ACC112 (cell line): ENCODE measurements around the gene KRTAP21-3.
"Not testable (repeated sequence)": the region's sequence is repeated elsewhere in the genome, so short reads cannot be mapped to it uniquely, and the experiment has no call there.

Experiments used
- H2AFZ ChIP-seq: fragments of 200-600 bp; sonication (generic); one replicate; pipeline ENCODE4 v1.6.0; 2017; ENCODE audit warnings: antibody characterized with exemption, low read length; ENCODE audit not compliant: unreplicated experiment
- H3K27ac ChIP-seq: fragments of 200-600 bp; sonication (generic); 2 replicates; pipeline ENCODE4 v1.5.1; 2014; ENCODE audit warnings: low read depth, mild to moderate bottlenecking, antibody characterized with exemption, low read length, moderate library complexity
- H3K27me3 ChIP-seq: fragments of 200-600 bp; sonication (generic); 2 replicates; pipeline ENCODE4 v1.6.1; 2014; ENCODE audit warnings: mild to moderate bottlenecking, antibody characterized with exemption, low read length, moderate library complexity, mixed read lengths; ENCODE audit not compliant: insufficient read depth
- H3K36me3 ChIP-seq: fragments of 200-600 bp; sonication (generic); 2 replicates; pipeline ENCODE4 v1.6.1; 2016; ENCODE audit warnings: mild to moderate bottlenecking, antibody characterized with exemption, low read length, moderate library complexity, mixed read lengths; ENCODE audit not compliant: insufficient read depth
- H3K4me1 ChIP-seq: fragments of 200-600 bp; sonication (generic); one replicate; pipeline ENCODE4 v1.6.1; 2016; ENCODE audit warnings: low read length, mixed read lengths; ENCODE audit not compliant: insufficient read depth, unreplicated experiment, control insufficient read depth
- H3K4me3 ChIP-seq: fragments of 200-600 bp; sonication (generic); 2 replicates; pipeline ENCODE4 v1.5.1; 2014; ENCODE audit warnings: mild to moderate bottlenecking, low read depth, low read length
- H3K79me2 ChIP-seq: fragments of 200-600 bp; sonication (generic); one replicate; pipeline ENCODE4 v1.6.0; 2016; ENCODE audit warnings: low read length; ENCODE audit not compliant: control insufficient read depth, unreplicated experiment, insufficient read depth

Gene KRTAP21-3, protein sequence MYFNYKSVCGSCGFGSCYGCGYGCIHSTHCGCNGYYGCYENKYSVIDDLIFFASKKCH

GRCh38 chr21:30718239-30718909 is at the start of gene KRTAP21-3:
Gene KRTAP21-3 (minus strand): TSS chr21:30718777. CDS start chr21:30718759, 18 bp downstream.
- Histone ChIP-seq H3K27me3 (no peaks in the 10 kb centered on the region), H3K4me1 (no peaks in the 10 kb centered on the region), H3K79me2 (no peaks in the 10 kb centered on the region), H3K36me3 (no peaks in the 10 kb centered on the region), H2AFZ (no peak within 1 kb of the TSS), H3K4me3 (no peak within 1 kb of the TSS), H3K27ac (no peak within 1 kb of the TSS)

DNA sequence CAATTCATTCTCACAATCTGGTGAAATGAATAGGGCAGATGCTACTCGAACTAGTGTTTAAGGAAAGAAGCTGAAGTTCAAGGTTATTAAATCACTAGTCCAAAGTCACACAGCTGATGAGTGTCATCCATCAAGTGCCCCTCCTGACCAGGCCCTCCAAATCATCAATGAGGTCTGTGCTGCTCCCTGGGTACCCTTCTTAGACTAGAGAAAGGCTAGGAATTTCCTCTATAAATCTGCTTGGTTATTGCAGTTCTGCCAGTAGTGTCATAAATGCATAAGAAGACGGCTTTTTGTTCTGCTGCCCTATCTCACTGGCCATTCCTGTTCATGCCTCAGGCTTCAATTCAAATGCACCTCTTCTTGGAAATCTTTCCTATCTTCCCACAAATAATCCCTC is 42.2 kb upstream of the KRTAP21-3 start:
- Histone ChIP-seq H3K36me3 (no peaks in the 10 kb centered on the region), H2AFZ (no peak overlapping the region), H3K27ac (no peak overlapping the region), H3K27me3 (no peaks in the 10 kb centered on the region), H3K79me2 (no peaks in the 10 kb centered on the region), H3K4me1 (no peaks in the 10 kb centered on the region), H3K4me3 (no peak overlapping the region)

- H3K4me1 ChIP-seq, result no peaks in the 10 kb centered on the region
- H2AFZ ChIP-seq, result no peak overlapping the region
- no peaks in the 10 kb centered on the region for H3K27me3 ChIP-seq
- no peaks in the 10 kb centered on the region for H3K79me2 ChIP-seq
- no peaks in the 10 kb centered on the region for H3K36me3 ChIP-seq
- H3K4me3 ChIP-seq, result no peak overlapping the region
- no peak overlapping the region for H3K27ac ChIP-seq
These were observed 39.7 kb upstream of the KRTAP21-3 start for GRCh38 chr21:30758306-30758705.

DNA sequence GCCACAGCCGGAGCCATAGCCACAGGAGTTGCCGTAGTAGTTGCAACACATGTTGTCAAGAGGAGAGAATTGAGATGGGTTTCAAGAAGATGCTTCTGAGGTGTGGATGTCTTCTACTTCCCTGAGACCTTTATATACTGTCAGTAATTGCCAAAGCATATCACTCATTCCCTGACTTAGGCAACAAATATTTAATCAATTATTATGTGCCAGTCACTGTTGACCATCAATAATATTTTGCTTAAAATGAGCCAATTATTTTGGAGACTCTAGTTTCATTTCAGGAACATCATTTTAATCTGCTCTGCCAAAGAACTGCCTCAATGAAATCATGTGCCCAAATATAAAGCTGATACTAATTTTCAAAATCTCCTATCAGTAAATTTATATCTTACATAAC is 36.8 kb upstream of the KRTAP21-3 start, which contains the start of gene KRTAP21-1:
Gene KRTAP21-1 (minus strand): TSS at position 101 of the 400 bp plus-strand sequence. CDS start 50 bp downstream, at position 51.
- not testable (repeated sequence) for H3K79me2 ChIP-seq, H2AFZ ChIP-seq, H3K36me3 ChIP-seq, H3K27me3 ChIP-seq, H3K4me1 ChIP-seq, H3K4me3 ChIP-seq, H3K27ac ChIP-seq

DNA sequence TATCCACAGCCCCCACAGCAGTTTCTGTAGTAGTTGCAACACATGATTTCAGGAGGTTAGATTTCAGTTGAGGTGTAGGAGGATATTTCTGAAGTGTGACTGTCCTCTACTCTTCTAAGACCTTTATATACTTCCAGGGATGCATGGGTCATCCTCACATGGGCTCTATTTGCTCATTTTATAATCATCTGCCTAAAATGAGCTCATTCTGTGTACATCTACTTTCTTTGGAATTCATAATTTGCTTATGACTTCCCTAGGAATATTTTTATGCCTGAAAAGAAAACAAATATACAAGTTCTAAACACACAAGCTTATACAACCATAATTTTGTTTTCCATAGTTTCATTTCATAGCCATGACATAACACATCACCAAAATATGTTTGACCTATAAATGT is 28.6 kb upstream of the KRTAP21-3 start, which contains the start of gene KRTAP21-2:
Gene KRTAP21-2 (minus strand): TSS at position 101 of the 400 bp plus-strand sequence. CDS start 57 bp downstream, at position 44.
- Histone ChIP-seq H3K79me2 (no peaks in the 10 kb centered on the region), H3K4me1 (no peaks in the 10 kb centered on the region), H3K27me3 (no peaks in the 10 kb centered on the region), H2AFZ (no peak within 1 kb of the TSS), H3K27ac (no peak within 1 kb of the TSS), H3K4me3 (no peak within 1 kb of the TSS), H3K36me3 (no peaks in the 10 kb centered on the region)

DNA sequence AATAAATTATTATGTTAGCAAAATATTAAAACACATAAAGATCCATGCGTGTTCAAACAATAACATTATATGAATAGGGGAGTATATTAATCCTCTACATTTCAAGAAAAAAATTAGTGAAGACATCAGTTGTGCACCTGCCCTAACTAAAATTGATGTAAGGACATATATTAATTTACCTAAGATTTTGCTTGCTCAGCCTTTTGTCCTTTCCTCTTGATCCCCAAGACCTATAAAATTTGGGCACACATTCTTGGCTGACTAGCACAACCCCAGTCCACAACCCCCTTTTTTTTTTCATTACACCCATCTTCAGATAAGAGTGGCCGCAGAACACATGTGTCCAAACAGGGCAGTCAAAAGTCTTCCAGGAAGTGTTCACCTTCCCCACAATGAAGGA is 21.9 kb upstream of the KRTAP21-3 start:
- Histone ChIP-seq H3K79me2 (no peaks in the 10 kb centered on the region), H3K4me1 (no peaks in the 10 kb centered on the region)

DNA sequence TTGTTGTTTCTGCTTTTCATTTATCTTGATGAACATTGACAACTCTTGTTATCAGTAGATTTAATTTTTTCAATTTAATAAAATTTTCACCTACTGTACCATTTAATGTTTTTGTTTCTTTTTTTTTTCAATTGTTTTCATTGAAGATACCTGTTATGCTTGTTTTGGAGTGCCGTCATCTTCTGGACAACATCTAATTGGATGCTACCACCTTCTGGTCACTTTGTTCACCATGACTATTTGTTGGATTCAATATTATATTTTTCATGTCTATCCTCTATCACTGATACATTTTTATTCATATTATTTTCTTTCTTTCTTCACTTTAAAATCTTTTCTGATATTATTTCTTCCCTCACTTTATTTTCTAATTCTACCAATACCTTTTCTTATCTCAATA is 14.4 kb upstream of the KRTAP21-3 start:
- Histone ChIP-seq H3K79me2 (no peaks in the 10 kb centered on the region), H3K27me3 (no peaks in the 10 kb centered on the region), H2AFZ (no peak overlapping the region), H3K36me3 (no peaks in the 10 kb centered on the region), H3K4me3 (no peak overlapping the region), H3K4me1 (no peaks in the 10 kb centered on the region), H3K27ac (no peak overlapping the region)

More for the DNA sequence above, 21.9 kb upstream of the KRTAP21-3 start:
- Histone ChIP-seq H2AFZ (no peak overlapping the region), H3K27me3 (no peaks in the 10 kb centered on the region), H3K4me3 (no peak overlapping the region), H3K27ac (no peak overlapping the region), H3K36me3 (no peaks in the 10 kb centered on the region)

GRCh38 chr21:30726726-30727125 is 8.1 kb upstream of the KRTAP21-3 start:
- no peak overlapping the region for H3K27ac ChIP-seq
- H2AFZ ChIP-seq, result no peak overlapping the region
- no peaks in the 10 kb centered on the region for H3K79me2 ChIP-seq
- no peaks in the 10 kb centered on the region for H3K36me3 ChIP-seq
- H3K4me3 ChIP-seq, result no peak overlapping the region
- no peaks in the 10 kb centered on the region for H3K4me1 ChIP-seq
- H3K27me3 ChIP-seq, result no peaks in the 10 kb centered on the region

DNA sequence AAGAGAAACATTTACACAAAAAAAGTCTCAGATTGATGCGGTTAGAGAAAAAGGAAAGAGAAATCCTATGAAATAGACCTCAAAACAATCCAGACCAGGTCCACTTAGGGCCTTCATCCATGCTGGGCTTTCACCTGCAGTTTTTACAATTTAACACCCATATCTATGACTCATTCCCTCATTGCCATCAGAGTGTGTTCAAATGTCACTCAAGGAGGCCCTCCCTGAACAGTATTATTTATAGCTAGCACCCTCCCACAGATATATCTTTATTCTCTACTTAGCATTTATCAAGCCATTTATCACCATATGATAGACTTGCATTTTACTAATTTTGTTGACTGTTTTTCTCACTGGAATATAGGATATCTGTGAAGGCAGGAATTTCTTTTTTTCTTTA is 824 bp upstream of the KRTAP21-3 start:
- Histone ChIP-seq H3K79me2 (no peaks in the 10 kb centered on the region), H3K27ac (no peak overlapping the region), H2AFZ (no peak overlapping the region), H3K4me1 (no peaks in the 10 kb centered on the region), H3K27me3 (no peaks in the 10 kb centered on the region), H3K4me3 (no peak overlapping the region), H3K36me3 (no peaks in the 10 kb centered on the region)

DNA sequence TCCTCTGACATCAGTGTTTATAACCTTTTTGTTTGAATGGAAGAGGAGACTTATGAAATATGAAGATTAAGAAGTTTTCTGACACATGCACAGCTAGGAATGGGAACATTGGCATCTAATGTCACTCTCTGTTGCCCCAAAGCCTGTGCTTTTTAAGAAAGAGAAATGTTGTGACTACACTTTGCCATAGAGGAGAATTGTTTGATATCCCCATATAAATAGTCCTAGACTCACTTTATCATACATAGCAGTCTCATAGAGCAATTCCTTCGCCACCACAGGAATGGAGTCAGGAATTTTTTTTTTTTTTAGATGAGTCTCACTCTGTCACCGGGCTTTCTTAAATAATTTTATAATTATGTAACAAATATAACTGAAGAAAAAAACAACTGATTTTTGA is 1.5 kb downstream of the KRTAP21-3 start:
- no peaks in the 10 kb centered on the region for H3K79me2 ChIP-seq
- no peaks in the 10 kb centered on the region for H3K36me3 ChIP-seq
- no peak overlapping the region for H2AFZ ChIP-seq
- H3K4me1 ChIP-seq, result no peaks in the 10 kb centered on the region
- no peak overlapping the region for H3K4me3 ChIP-seq
- no peaks in the 10 kb centered on the region for H3K27me3 ChIP-seq
- no peak overlapping the region for H3K27ac ChIP-seq

DNA sequence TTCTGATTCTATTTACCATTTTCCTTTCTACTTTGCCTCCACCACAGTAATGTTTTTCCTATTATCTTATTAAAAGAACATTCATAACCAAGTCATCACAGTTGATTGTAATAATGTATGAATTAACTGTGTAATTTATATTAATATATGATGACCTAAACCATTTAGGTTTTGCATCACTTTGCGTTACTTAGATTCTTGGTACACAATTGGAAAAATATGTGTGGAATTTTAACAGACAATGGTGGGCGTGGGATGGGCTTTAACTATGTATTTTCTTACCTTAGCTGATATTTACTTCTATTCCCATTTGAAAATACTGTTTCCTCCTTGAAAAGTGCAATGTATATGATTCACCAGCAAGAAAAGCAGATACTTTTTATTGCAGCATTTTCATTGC is 3.6 kb downstream of the KRTAP21-3 start:
- no peak overlapping the region for H3K27ac ChIP-seq
- no peak overlapping the region for H3K4me3 ChIP-seq
- no peaks in the 10 kb centered on the region for H3K36me3 ChIP-seq
- no peaks in the 10 kb centered on the region for H3K79me2 ChIP-seq
- no peak overlapping the region for H2AFZ ChIP-seq
- H3K4me1 ChIP-seq, result no peaks in the 10 kb centered on the region
- no peaks in the 10 kb centered on the region for H3K27me3 ChIP-seq
